Measurements from ENCODE around the gene NLRP2B. TPM values are rescaled to one million over a fixed set of nuclear protein-coding genes. Genes with fewer than 3 reads are reported as not detected.

Gene NLRP2B
- total and polyA plus RNA-seq, 5 donors from 2014 or later, result not detected

- DNase-seq, result no peak
- no peaks in the 10 kb centered on the region for H3K27me3 Mint-ChIP-seq
These were observed 10.1 kb downstream of the NLRP2B start for GRCh38 chrX:57669961-57670360.

GRCh38 chrX:57667010-57667409 lies 13.1 kb downstream of the NLRP2B start:
- no peaks in the 10 kb centered on the region for H3K27me3 Mint-ChIP-seq
- H3K27me3 ChIP-seq (ENCODE audit: control insufficient read depth, insufficient read depth, low read length), result no peaks in the 10 kb centered on the region
- no peak overlapping the region for H3K27ac Mint-ChIP-seq
- no peak overlapping the region for H3K27ac ChIP-seq (ENCODE audit: insufficient read depth, low read length, poor library complexity, severe bottlenecking)
- H3K4me1 ChIP-seq (ENCODE audit: control insufficient read depth, insufficient read depth, low read length, poor library complexity, severe bottlenecking), result no peaks in the 10 kb centered on the region
- H3K4me3 Mint-ChIP-seq, result no peak overlapping the region
- H3K4me1 Mint-ChIP-seq, result no peaks in the 10 kb centered on the region
- no peaks in the 10 kb centered on the region for H3K36me3 ChIP-seq (ENCODE audit: control insufficient read depth, insufficient read depth, low read length)
- no peaks in the 10 kb centered on the region for H3K9me3 Mint-ChIP-seq
- H3K36me3 Mint-ChIP-seq, result no peaks in the 10 kb centered on the region
- no peak overlapping the region for H3K4me3 ChIP-seq (ENCODE audit: low read depth, low read length)
- no peaks in the 10 kb centered on the region for H3K9me3 ChIP-seq (ENCODE audit: control insufficient read depth in 2 of 2, low read length in 2 of 2)
- no peak for DNase-seq
- ATAC-seq (ENCODE audit: low read depth in 2 of 2), result no peak

More at GRCh38 chrX:57669961-57670360, 10.1 kb downstream of the NLRP2B start:
- no peak for ATAC-seq (ENCODE audit: low read depth in 2 of 2)
- Mint-ChIP-seq H3K4me1 (no peaks in the 10 kb centered on the region), H3K9me3 (peaks cover 0 to 12% (median 0%) of the 10 kb centered on the region in 7 donors), H3K4me3 (no peak overlapping the region), H3K36me3 (no peaks in the 10 kb centered on the region), H3K27ac (no peak overlapping the region)
- no peaks in the 10 kb centered on the region for H3K36me3 ChIP-seq (ENCODE audit: control insufficient read depth, insufficient read depth, low read length)
- no peaks in the 10 kb centered on the region for H3K27me3 ChIP-seq (ENCODE audit: control insufficient read depth, insufficient read depth, low read length)
- H3K4me1 ChIP-seq (ENCODE audit: control insufficient read depth, insufficient read depth, low read length, poor library complexity, severe bottlenecking), result no peaks in the 10 kb centered on the region
- H3K9me3 ChIP-seq (ENCODE audit: control insufficient read depth in 2 of 2, low read length in 2 of 2), result no peaks in the 10 kb centered on the region
- no peak overlapping the region for H3K27ac ChIP-seq (ENCODE audit: insufficient read depth, low read length, poor library complexity, severe bottlenecking)
- H3K4me3 ChIP-seq (ENCODE audit: low read depth, low read length), result no peak overlapping the region

GRCh38 chrX:57655065-57655464 lies 25.0 kb downstream of the NLRP2B start:
- Mint-ChIP-seq H3K9me3 (peaks cover 0 to 5% (median 2%) of the 10 kb centered on the region in 7 donors), H3K4me3 (no peak overlapping the region), H3K4me1 (no peaks in the 10 kb centered on the region), H3K27ac (no peak overlapping the region), H3K27me3 (no peaks in the 10 kb centered on the region), H3K36me3 (no peaks in the 10 kb centered on the region)
- no peaks in the 10 kb centered on the region for H3K4me1 ChIP-seq (ENCODE audit: control insufficient read depth, insufficient read depth, low read length, poor library complexity, severe bottlenecking)
- no peak overlapping the region for H3K4me3 ChIP-seq (ENCODE audit: low read depth, low read length)
- H3K9me3 ChIP-seq (ENCODE audit: control insufficient read depth in 2 of 2, low read length in 2 of 2), result peaks cover 2 to 7% of the 10 kb centered on the region in 2 experiments
- no peak for ATAC-seq (ENCODE audit: low read depth in 2 of 2)
- no peaks in the 10 kb centered on the region for H3K36me3 ChIP-seq (ENCODE audit: control insufficient read depth, insufficient read depth, low read length)
- DNase-seq, result no peak
- H3K27ac ChIP-seq (ENCODE audit: insufficient read depth, low read length, poor library complexity, severe bottlenecking), result no peak overlapping the region
- no peaks in the 10 kb centered on the region for H3K27me3 ChIP-seq (ENCODE audit: control insufficient read depth, insufficient read depth, low read length)

DNA sequence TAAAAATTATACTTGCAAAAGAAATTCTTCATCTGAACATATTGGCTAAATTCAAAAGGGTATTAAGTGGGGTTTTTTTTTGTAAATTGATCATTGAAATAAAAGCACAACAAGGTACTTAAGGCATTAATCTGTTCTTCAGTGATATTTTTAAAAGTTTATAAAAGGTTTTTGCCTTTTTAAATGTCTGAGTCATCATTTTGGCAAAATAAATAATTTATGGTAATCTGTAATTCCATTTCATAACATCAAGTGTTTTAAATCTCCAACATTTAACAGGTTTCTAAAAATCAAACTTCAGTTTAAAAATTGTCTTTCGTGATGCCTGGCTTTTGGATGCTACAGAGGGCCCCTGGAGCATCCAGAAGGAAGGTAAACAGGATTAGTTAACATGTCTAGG lies 27.4 kb downstream of the NLRP2B start:
- Histone ChIP-seq H3K4me3 (ENCODE audit: low read depth, low read length) (no peak overlapping the region), H3K9me3 (ENCODE audit: control insufficient read depth in 2 of 2, low read length in 2 of 2) (peaks cover 2 to 7% of the 10 kb centered on the region in 2 experiments), H3K36me3 (ENCODE audit: control insufficient read depth, insufficient read depth, low read length) (no peaks in the 10 kb centered on the region), H3K27me3 (ENCODE audit: control insufficient read depth, insufficient read depth, low read length) (no peaks in the 10 kb centered on the region), H3K27ac (ENCODE audit: insufficient read depth, low read length, poor library complexity, severe bottlenecking) (no peak overlapping the region), H3K4me1 (ENCODE audit: control insufficient read depth, insufficient read depth, low read length, poor library complexity, severe bottlenecking) (no peaks in the 10 kb centered on the region)
- no peak overlapping the region for H3K4me3 Mint-ChIP-seq
- no peaks in the 10 kb centered on the region for H3K36me3 Mint-ChIP-seq
- DNase-seq (no peak), ATAC-seq (ENCODE audit: low read depth in 2 of 2) (no peak)
- H3K9me3 Mint-ChIP-seq, result peaks cover 0 to 5% (median 2%) of the 10 kb centered on the region in 7 donors
- no peaks in the 10 kb centered on the region for H3K4me1 Mint-ChIP-seq
- H3K27ac Mint-ChIP-seq, result no peak overlapping the region
- no peaks in the 10 kb centered on the region for H3K27me3 Mint-ChIP-seq

GRCh38 chrX:57651169-57651919 lies 28.7 kb downstream of the NLRP2B start:
- Mint-ChIP-seq H3K36me3 (no peaks in the 10 kb centered on the region), H3K27me3 (no peaks in the 10 kb centered on the region), H3K27ac (no peak overlapping the region), H3K9me3 (peaks cover 0 to 5% (median 0%) of the 10 kb centered on the region in 7 donors), H3K4me3 (no peak overlapping the region), H3K4me1 (no peaks in the 10 kb centered on the region)
- no peak overlapping the region for H3K4me3 ChIP-seq (ENCODE audit: low read depth, low read length)
- no peaks in the 10 kb centered on the region for H3K36me3 ChIP-seq (ENCODE audit: control insufficient read depth, insufficient read depth, low read length)
- H3K27me3 ChIP-seq (ENCODE audit: control insufficient read depth, insufficient read depth, low read length), result no peaks in the 10 kb centered on the region
- H3K27ac ChIP-seq (ENCODE audit: insufficient read depth, low read length, poor library complexity, severe bottlenecking), result no peak overlapping the region
- no peak for ATAC-seq (ENCODE audit: low read depth in 2 of 2)
- H3K9me3 ChIP-seq (ENCODE audit: control insufficient read depth in 2 of 2, low read length in 2 of 2), result peaks cover 2 to 7% of the 10 kb centered on the region in 2 experiments
- DNase-seq, result no peak
- H3K4me1 ChIP-seq (ENCODE audit: control insufficient read depth, insufficient read depth, low read length, poor library complexity, severe bottlenecking), result no peaks in the 10 kb centered on the region

DNA sequence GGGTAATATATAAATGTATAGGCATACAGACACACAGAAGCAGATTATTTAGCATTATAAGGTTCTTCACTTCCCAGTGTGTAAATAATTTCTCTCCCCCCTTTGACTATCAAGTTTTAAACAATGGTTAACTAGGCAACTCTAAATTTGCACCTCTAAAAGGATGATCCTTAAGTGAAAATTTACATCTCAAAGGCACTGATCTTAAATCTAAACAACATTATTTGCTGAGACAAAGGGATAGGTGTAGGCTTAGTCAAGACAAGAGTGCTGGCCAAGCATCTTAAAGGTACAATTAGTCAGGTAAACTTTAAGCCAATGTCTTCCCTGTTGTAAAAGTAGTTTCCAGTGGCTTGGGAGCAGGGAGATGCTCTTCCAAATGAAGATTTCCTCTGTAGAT lies 33.0 kb downstream of the NLRP2B start:
- Mint-ChIP-seq H3K36me3 (no peaks in the 10 kb centered on the region), H3K27ac (no peak overlapping the region), H3K4me1 (no peaks in the 10 kb centered on the region), H3K27me3 (no peaks in the 10 kb centered on the region), H3K9me3 (no peaks in the 10 kb centered on the region), H3K4me3 (no peak overlapping the region)
- Histone ChIP-seq H3K27ac (ENCODE audit: insufficient read depth, low read length, poor library complexity, severe bottlenecking) (no peak overlapping the region), H3K4me1 (ENCODE audit: control insufficient read depth, insufficient read depth, low read length, poor library complexity, severe bottlenecking) (no peaks in the 10 kb centered on the region), H3K27me3 (ENCODE audit: control insufficient read depth, insufficient read depth, low read length) (no peaks in the 10 kb centered on the region), H3K36me3 (ENCODE audit: control insufficient read depth, insufficient read depth, low read length) (no peaks in the 10 kb centered on the region), H3K4me3 (ENCODE audit: low read depth, low read length) (no peak overlapping the region), H3K9me3 (ENCODE audit: control insufficient read depth in 2 of 2, low read length in 2 of 2) (no peaks in the 10 kb centered on the region)
- ATAC-seq (ENCODE audit: low read depth in 2 of 2), result no peak
- no peak for DNase-seq

DNA sequence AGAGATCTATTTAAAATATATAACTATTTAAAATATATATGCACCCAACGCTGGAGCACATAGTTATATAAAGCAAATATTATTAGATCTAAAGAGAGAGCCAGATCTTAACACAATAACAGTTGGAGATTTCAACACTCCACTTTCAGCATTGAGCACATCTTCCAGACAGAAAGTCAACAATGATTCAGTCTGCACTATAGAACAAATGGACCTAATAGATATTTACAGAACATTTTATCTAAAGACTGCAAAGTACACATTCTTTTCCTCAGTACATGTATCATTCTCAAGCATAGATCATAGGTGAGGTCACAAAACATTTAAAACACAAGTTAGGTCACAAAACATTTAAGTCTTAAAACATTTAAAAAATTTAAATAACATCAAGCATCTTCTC lies 36.4 kb downstream of the NLRP2B start:
- Histone ChIP-seq H3K27me3 (ENCODE audit: control insufficient read depth, insufficient read depth, low read length) (no peaks in the 10 kb centered on the region), H3K9me3 (ENCODE audit: control insufficient read depth in 2 of 2, low read length in 2 of 2) (peaks cover 0 to under 1% of the 10 kb centered on the region in 2 experiments), H3K36me3 (ENCODE audit: control insufficient read depth, insufficient read depth, low read length) (no peaks in the 10 kb centered on the region), H3K27ac (ENCODE audit: insufficient read depth, low read length, poor library complexity, severe bottlenecking) (no peak overlapping the region), H3K4me1 (ENCODE audit: control insufficient read depth, insufficient read depth, low read length, poor library complexity, severe bottlenecking) (no peaks in the 10 kb centered on the region), H3K4me3 (ENCODE audit: low read depth, low read length) (no peak overlapping the region)
- Mint-ChIP-seq H3K4me1 (no peaks in the 10 kb centered on the region), H3K27me3 (no peaks in the 10 kb centered on the region), H3K9me3 (peaks cover 0 to 8% (median 2%) of the 10 kb centered on the region in 7 donors), H3K36me3 (no peaks in the 10 kb centered on the region), H3K27ac (no peak overlapping the region), H3K4me3 (no peak overlapping the region)
- no peak for DNase-seq
- no peak for ATAC-seq (ENCODE audit: low read depth in 2 of 2)

- Histone ChIP-seq H3K4me3 (ENCODE audit: low read depth, low read length) (no peak overlapping the region), H3K36me3 (ENCODE audit: control insufficient read depth, insufficient read depth, low read length) (no peaks in the 10 kb centered on the region), H3K27me3 (ENCODE audit: control insufficient read depth, insufficient read depth, low read length) (no peaks in the 10 kb centered on the region), H3K9me3 (ENCODE audit: control insufficient read depth in 2 of 2, low read length in 2 of 2) (peaks cover 0 to 4% of the 10 kb centered on the region in 2 experiments), H3K27ac (ENCODE audit: insufficient read depth, low read length, poor library complexity, severe bottlenecking) (no peak overlapping the region), H3K4me1 (ENCODE audit: control insufficient read depth, insufficient read depth, low read length, poor library complexity, severe bottlenecking) (no peaks in the 10 kb centered on the region)
- no peak overlapping the region for H3K4me3 Mint-ChIP-seq
- H3K4me1 Mint-ChIP-seq, result no peaks in the 10 kb centered on the region
- H3K9me3 Mint-ChIP-seq, result peaks cover 0 to 14% (median 2%) of the 10 kb centered on the region in 7 donors
- no peak for DNase-seq
- H3K27me3 Mint-ChIP-seq, result no peaks in the 10 kb centered on the region
- no peak for ATAC-seq (ENCODE audit: low read depth in 2 of 2)
- H3K27ac Mint-ChIP-seq, result no peak overlapping the region
- H3K36me3 Mint-ChIP-seq, result no peaks in the 10 kb centered on the region
These were observed 38.7 kb downstream of the NLRP2B start for GRCh38 chrX:57641338-57641737.

Measured in CD4-positive, CD25-positive, alpha-beta regulatory T cell (primary cell).